ENCODE results near the gene TRNT1. TPM values are rescaled to one million over a fixed set of nuclear protein-coding genes. Genes with fewer than 3 reads are reported as not detected.

The TRNT1 gene
- total RNA-seq, 4 donors from 2014 or later: 10.3 to 20.8 (median 17.0) TPM

DNA sequence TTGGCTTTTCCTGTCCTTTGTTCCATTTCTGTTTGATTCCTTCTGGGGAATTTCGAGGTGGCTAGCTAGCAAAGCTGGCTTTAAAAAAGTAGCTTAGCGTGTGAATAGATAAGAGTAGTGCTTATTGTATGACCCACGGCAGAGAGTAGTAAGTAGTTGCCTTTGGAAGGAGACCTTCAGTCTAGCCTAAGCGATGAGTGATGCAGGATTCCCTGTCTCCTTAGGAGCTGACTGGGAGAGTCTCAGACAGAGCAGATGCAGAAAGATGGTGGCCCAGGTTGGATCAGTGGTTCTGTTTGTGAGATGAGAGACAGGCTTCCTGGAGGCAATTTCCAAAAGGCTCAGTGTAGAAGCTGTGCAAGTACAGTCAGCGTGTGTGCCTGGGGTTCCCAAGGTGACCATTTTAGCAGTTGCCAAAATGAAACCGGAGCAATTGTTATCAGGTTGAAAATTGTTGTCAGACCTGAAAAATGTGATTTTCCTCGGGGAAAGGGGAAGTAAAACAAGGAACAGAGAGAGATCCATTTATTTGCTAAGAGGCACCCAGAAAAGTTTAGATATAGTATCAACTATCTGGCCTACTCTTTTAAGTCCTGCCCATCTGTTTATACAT lies 15.9 kb upstream of the TRNT1 start:
- H3K9me3 ChIP-seq: no peaks in the 10 kb centered on the region
- H3K4me1 ChIP-seq: peaks cover 0 to 6% (median 0%) of the 10 kb centered on the region in 3 donors
- WGBS, 2 donors: 58 to 60% methylated on average over 5 to 6 of the region's 7 CpGs
- H3K36me3 ChIP-seq: no peaks in the 10 kb centered on the region
- H3K27me3 ChIP-seq: no peaks in the 10 kb centered on the region
- TF ChIP-seq, protein P1, sequence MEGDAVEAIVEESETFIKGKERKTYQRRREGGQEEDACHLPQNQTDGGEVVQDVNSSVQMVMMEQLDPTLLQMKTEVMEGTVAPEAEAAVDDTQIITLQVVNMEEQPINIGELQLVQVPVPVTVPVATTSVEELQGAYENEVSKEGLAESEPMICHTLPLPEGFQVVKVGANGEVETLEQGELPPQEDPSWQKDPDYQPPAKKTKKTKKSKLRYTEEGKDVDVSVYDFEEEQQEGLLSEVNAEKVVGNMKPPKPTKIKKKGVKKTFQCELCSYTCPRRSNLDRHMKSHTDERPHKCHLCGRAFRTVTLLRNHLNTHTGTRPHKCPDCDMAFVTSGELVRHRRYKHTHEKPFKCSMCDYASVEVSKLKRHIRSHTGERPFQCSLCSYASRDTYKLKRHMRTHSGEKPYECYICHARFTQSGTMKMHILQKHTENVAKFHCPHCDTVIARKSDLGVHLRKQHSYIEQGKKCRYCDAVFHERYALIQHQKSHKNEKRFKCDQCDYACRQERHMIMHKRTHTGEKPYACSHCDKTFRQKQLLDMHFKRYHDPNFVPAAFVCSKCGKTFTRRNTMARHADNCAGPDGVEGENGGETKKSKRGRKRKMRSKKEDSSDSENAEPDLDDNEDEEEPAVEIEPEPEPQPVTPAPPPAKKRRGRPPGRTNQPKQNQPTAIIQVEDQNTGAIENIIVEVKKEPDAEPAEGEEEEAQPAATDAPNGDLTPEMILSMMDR (IDR thresholded peaks at IDR 0.05): no peak
- no peak for TF ChIP-seq POLR2A (IDR thresholded peaks at IDR 0.05)
- intact Hi-C loops (cut with DNase I): no loop called here
- DNase-seq: no peak
- H3K4me3 ChIP-seq: no peak overlapping the region
- peak overlapping the region in 1 of 4 donors; percentile 65 for H3K27ac ChIP-seq

DNA sequence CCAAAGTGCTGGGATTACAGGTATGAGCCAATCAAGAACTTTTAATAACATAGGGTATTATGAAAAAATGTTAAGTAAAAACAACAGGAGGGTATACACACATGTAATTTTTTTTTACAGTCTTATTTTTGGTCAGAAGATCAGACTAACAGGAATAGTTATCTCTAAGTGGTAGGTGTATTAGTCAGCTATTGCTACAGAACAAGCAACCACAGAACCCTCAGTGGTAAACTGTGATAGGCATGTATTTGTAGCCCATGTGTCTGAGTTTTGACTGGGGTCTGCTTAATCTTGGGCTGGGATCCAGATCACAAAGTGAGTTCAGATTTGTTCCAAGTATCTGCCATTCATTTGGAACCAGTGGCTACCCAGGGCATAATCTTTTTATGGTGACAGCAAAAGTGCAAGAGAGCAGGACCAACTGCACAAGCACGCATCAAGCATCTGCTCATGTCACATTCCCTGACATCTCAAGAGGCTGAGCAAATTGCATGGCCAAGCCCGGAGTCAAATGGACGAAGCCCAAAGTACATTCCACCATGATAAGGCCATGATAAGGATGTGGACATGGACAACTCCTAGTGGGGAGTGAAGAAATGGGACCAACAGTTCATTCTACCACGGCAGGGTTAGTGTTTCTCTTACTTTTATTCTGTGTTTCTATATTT lies 13.6 kb upstream of the TRNT1 start:
- H3K27ac ChIP-seq: no peak overlapping the region
- no peak for DNase-seq
- intact Hi-C loops (cut with DNase I): no loop called here
- WGBS, 2 donors: 64 to 76% methylated on average over 4 of the region's 4 CpGs
- peaks cover 0 to 6% (median 0%) of the 10 kb centered on the region in 3 donors for H3K4me1 ChIP-seq
- no peaks in the 10 kb centered on the region for H3K9me3 ChIP-seq
- TF ChIP-seq, protein P1 (IDR thresholded peaks at IDR 0.05): no peak
- no peak for TF ChIP-seq POLR2A (IDR thresholded peaks at IDR 0.05)
- H3K4me3 ChIP-seq: no peak overlapping the region
- H3K36me3 ChIP-seq: no peaks in the 10 kb centered on the region
- no peaks in the 10 kb centered on the region for H3K27me3 ChIP-seq

DNA sequence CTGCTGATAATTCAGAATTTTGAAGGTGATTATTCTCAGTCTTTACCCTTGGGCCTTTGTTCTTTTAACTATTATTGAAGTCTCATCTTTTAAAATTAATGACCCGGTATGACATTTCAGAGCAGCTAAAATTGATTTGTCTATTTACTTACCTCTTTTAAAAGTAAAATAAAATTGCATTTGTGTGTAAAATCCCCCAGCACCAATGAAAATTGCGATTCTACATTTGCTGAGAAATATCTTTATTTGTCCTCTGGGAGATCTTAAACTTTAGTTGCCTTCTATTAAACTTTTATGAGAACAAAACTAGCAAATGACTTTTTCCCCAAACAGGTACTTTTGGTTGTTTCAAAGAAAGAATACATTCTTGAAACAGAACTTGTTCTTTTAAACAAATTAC lies 9.1 kb upstream of the TRNT1 start:
- intact Hi-C loops (cut with DNase I): no loop called here
- Histone ChIP-seq H3K9me3 (no peaks in the 10 kb centered on the region), H3K36me3 (no peaks in the 10 kb centered on the region), H3K4me1 (no peaks in the 10 kb centered on the region), H3K4me3 (no peak overlapping the region), H3K27me3 (no peaks in the 10 kb centered on the region), H3K27ac (no peak overlapping the region)
- 75 to 77% methylated on average over 2 of the region's 2 CpGs for WGBS, 2 donors
- TF ChIP-seq POLR2A (IDR thresholded peaks at IDR 0.05): no peak
- TF ChIP-seq, protein P1 (IDR thresholded peaks at IDR 0.05): no peak
- no peak for DNase-seq

DNA sequence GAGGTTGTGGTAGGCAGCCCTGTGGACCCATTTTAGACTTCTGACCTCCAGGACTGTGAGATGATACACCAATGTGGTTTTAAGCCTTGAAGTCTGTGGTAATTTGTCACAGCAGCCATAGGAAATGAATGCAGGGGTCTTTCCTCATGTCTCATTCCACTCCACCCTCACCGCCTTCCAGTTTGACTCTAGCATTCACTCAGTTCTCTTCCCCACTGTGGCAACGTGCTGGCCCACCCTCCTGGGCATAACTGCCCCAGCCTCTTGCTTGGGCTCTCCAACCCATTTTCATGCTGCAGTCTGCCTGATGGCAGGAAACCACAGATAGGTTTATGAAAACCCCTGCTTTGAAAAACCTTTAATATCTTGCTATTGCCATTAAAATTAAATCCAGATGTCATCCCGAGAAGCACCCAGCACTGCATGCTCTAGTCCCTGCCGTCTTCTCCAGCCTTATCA lies 7.3 kb upstream of the TRNT1 start:
- 59 to 72% methylated on average over 4 of the region's 4 CpGs for whole genome bisulfite sequencing, 2 donors

DNA sequence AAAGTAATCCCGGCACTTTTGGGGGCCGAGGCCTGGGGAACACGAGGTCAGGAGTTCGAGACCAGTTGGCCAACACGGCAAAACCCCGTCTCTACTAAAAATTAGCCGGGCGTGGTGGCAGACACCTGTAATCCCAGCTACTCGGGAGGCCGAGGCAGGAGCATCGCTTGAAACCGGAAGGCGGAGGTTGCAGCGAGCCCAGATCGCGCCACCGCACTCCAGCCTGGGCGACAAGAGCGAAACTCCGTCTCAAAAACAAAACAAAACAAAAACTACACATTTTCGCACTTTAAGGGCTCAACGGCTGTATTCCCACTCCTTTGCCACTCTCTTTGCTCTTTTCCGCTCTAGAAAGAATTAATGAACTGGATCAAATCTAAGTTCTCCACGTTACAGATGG lies 763 bp upstream of the TRNT1 start:
- Histone ChIP-seq H3K4me3 (peak overlapping the region; percentile 90 to 98 (median 92)), H3K9me3 (no peaks in the 10 kb centered on the region), H3K27me3 (no peaks in the 10 kb centered on the region), H3K27ac (peak overlapping the region; percentile 92 to 97 (median 95)), H3K4me1 (peaks cover 7 to 37% (median 13%) of the 10 kb centered on the region in 3 donors), H3K36me3 (peaks cover 0 to 22% (median 3%) of the 10 kb centered on the region in 3 donors)
- intact Hi-C loops (cut with DNase I): no loop called here
- WGBS, 2 donors: 86 to 90% methylated on average over 24 of the region's 24 CpGs
- TF ChIP-seq, protein P1 (IDR thresholded peaks at IDR 0.05): no peak
- TF ChIP-seq POLR2A (IDR thresholded peaks at IDR 0.05): no peak
- no peak for DNase-seq

More for the DNA sequence above, 7.3 kb upstream of the TRNT1 start:
- intact Hi-C loops (cut with DNase I): no loop called here
- H3K4me1 ChIP-seq: no peaks in the 10 kb centered on the region
- no peak for TF ChIP-seq POLR2A (IDR thresholded peaks at IDR 0.05)
- TF ChIP-seq, protein P1 (IDR thresholded peaks at IDR 0.05): no peak
- H3K9me3 ChIP-seq: no peaks in the 10 kb centered on the region
- no peak overlapping the region for H3K27ac ChIP-seq
- H3K36me3 ChIP-seq: no peaks in the 10 kb centered on the region
- no peak for DNase-seq
- no peaks in the 10 kb centered on the region for H3K27me3 ChIP-seq
- H3K4me3 ChIP-seq: no peak overlapping the region
